ENCODE data around the gene SFSWAP. TPM values are rescaled to one million over a fixed set of nuclear protein-coding genes. Genes with fewer than 3 reads are reported as not detected.

The SFSWAP gene
- total and polyA plus RNA-seq, 3 donors from 2014 or later: 37.7 to 68.4 (median 62.4) TPM

GRCh38 chr12:131745706-131746105 lies 34.8 kb downstream of the SFSWAP start:
- no peak overlapping the region for H3K4me3 ChIP-seq
- H3K27me3 ChIP-seq: no peaks in the 10 kb centered on the region
- TF ChIP-seq POLR2A (IDR thresholded peaks at IDR 0.05) (no peak), CTCF (IDR thresholded peaks at IDR 0.05) (no peak)
- H3K4me1 ChIP-seq: no peaks in the 10 kb centered on the region
- intact Hi-C loops (cut with DNase I; ENCODE audit: low total_unique reads): no loop called here
- H3K9me3 ChIP-seq: no peaks in the 10 kb centered on the region
- DNase-seq: no peak
- 91 to 96% methylated on average over 7 of the region's 7 CpGs for WGBS, 2 donors
- no peak overlapping the region for H3K27ac ChIP-seq
- no peaks in the 10 kb centered on the region for H3K36me3 ChIP-seq (ENCODE audit: low read depth, missing control alignments)

DNA sequence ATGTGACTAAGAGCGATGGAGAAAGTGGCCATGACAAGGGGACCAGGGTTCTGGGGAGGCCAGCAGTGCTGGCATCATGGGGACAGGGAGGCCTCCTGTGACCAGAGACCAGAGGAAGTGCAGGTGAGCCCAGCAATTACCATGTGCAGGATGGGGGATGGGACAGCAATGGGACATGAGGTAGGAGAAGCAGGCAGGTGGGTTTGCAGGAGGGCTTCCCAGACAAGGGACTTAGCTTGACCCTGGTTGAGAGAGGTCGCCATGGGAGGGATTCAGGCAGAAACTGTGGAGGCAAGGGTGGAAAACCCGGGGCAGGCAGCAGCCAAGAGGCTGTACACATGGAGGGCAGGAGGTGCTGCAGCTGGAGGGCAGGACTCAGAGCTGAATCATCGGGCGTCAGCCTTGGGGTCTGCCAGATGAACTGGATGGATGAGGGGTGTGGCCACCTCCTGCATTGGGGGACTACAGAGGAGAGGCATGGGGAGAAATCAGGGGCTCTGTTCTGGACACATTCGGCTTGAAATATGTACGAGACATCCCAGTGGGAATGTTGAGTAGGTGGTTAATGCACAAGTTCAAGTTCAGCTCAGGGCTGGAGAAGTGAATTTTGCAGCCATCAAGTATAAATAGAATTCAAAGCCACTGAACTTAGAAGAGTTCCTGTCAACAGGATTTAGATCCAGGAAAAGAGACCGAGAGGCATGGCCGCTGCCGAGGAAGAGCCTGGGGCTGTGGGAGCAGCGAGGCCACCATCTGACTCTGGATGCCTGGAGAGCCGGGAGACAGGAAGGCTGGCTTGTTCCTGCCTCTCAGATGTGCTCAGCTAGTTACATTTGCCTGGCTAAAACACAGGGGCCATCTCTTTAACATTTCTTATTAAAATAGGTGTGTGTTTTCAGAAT lies 36.6 kb downstream of the SFSWAP start:
- WGBS, 2 donors: 90 to 93% methylated on average over 12 of the region's 12 CpGs
- intact Hi-C loops (cut with DNase I; ENCODE audit: low total_unique reads): no loop called here
- no peak for DNase-seq
- Histone ChIP-seq H3K27me3 (no peaks in the 10 kb centered on the region), H3K4me1 (no peaks in the 10 kb centered on the region), H3K36me3 (ENCODE audit: low read depth, missing control alignments) (no peaks in the 10 kb centered on the region), H3K9me3 (no peaks in the 10 kb centered on the region), H3K27ac (no peak overlapping the region), H3K4me3 (no peak overlapping the region)
- TF ChIP-seq CTCF (IDR thresholded peaks at IDR 0.05) (no peak), POLR2A (IDR thresholded peaks at IDR 0.05) (no peak)

DNA sequence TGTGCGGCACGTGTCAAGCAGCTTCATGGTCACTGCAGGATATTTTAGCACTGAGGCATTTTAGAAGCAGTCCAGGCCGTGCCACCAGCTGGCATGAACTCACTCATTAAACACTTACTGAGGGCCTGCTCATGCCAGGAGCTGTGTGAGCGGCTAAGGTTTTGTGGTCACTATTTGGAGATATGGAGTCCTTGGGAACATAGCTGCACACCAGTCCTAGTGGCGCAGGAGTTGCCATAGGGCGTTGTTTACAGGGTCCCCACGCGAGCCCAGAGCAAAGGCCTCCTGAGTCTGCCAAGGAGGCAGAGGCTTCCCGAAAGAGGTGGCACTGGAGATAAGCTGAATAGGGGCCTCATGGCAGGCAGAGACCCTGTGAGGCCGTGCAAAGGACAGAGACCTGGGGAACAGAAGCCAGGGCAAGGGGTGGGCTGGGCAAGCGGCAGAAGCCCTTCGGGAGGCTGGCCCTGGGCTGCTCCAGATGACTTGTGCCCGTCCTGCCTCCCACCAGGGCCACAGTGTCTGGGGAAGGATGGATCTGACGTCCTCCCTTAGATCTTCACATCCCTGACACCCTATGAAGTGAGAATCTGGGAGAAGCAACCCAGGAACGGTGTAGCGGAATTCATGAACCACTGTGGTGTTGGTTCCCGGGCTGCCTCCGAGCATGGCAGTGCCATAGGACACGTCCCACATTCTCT lies 38.9 kb downstream of the SFSWAP start:
- no peaks in the 10 kb centered on the region for H3K4me1 ChIP-seq
- H3K36me3 ChIP-seq (ENCODE audit: low read depth, missing control alignments): no peaks in the 10 kb centered on the region
- WGBS, 2 donors: 93 to 94% methylated on average over 10 to 19 of the region's 19 CpGs
- H3K9me3 ChIP-seq: no peaks in the 10 kb centered on the region
- no peak for DNase-seq
- intact Hi-C loops (cut with DNase I; ENCODE audit: low total_unique reads): no loop called here
- no peak overlapping the region for H3K27ac ChIP-seq
- TF ChIP-seq POLR2A (IDR thresholded peaks at IDR 0.05): no peak
- no peak overlapping the region for H3K4me3 ChIP-seq
- no peaks in the 10 kb centered on the region for H3K27me3 ChIP-seq

GRCh38 chr12:131751335-131751734 lies 40.4 kb downstream of the SFSWAP start:
- no peak overlapping the region for H3K4me3 ChIP-seq
- no peak for DNase-seq
- TF ChIP-seq POLR2A (IDR thresholded peaks at IDR 0.05) (no peak), CTCF (IDR thresholded peaks at IDR 0.05) (no peak)
- no peaks in the 10 kb centered on the region for H3K9me3 ChIP-seq
- H3K36me3 ChIP-seq (ENCODE audit: low read depth, missing control alignments): no peaks in the 10 kb centered on the region
- H3K27me3 ChIP-seq: no peaks in the 10 kb centered on the region
- no peaks in the 10 kb centered on the region for H3K4me1 ChIP-seq
- no peak overlapping the region for H3K27ac ChIP-seq
- 80 to 91% methylated on average over 5 to 7 of the region's 7 CpGs for WGBS, 2 donors
- intact Hi-C loops (cut with DNase I; ENCODE audit: low total_unique reads): no loop called here

DNA sequence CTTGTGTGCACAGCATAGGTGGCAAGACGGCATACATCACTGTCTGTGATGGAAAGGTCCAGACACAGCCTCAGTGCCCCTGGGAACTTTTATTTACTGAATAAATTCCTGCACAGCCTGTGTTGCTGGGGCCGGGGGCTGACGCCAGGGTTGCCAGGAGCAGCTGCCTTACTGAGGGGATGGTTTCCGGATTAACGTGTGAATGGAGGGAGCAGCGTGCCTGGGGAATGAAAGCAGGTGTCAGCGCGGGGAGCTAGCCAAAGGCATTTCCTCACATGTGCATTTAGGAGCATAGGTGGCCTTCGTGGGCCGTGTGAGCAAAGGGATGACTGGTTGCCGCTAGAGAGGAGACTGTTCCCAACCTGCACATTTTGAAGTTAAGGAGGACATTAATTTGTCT lies 41.6 kb downstream of the SFSWAP start:
- no peak overlapping the region for H3K4me3 ChIP-seq
- no peak for DNase-seq
- H3K36me3 ChIP-seq (ENCODE audit: low read depth, missing control alignments): no peaks in the 10 kb centered on the region
- no peaks in the 10 kb centered on the region for H3K27me3 ChIP-seq
- H3K27ac ChIP-seq: no peak overlapping the region
- TF ChIP-seq CTCF (IDR thresholded peaks at IDR 0.05): no peak
- TF ChIP-seq POLR2A (IDR thresholded peaks at IDR 0.05): no peak
- intact Hi-C loops (cut with DNase I; ENCODE audit: low total_unique reads): no loop called here
- WGBS, 2 donors: 87 to 91% methylated on average over 11 of the region's 11 CpGs
- H3K9me3 ChIP-seq: no peaks in the 10 kb centered on the region
- no peaks in the 10 kb centered on the region for H3K4me1 ChIP-seq

All from testis (tissue), 3 donors.